Muscle layer of colon (tissue), 2 donors: Measurements from ENCODE around the gene OR1J2.
A peak's percentile ranks its signal among the peaks of the same experiment; 100 is the strongest.

Experiments used
- H3K27ac ChIP-seq: one replicate; pipeline ENCODE4 v1.7.0; 2013; ENCODE audit warnings: low read depth, mild to moderate bottlenecking, low read length, moderate library complexity
- H3K27me3 ChIP-seq, 2 donors: one replicate each; pipeline ENCODE4 v1.7.0; 2013; ENCODE audit warnings: low read length in 2 of 2, mild to moderate bottlenecking in 2 of 2; ENCODE audit not compliant: insufficient read depth in 2 of 2, control insufficient read depth in 1 of 2
- H3K36me3 ChIP-seq: one replicate; pipeline ENCODE4 v1.7.0; 2013; ENCODE audit warnings: mild to moderate bottlenecking, low read length; ENCODE audit not compliant: insufficient read depth
- H3K4me1 ChIP-seq: one replicate; pipeline ENCODE4 v1.7.0; 2013; ENCODE audit warnings: mild to moderate bottlenecking, low read length; ENCODE audit not compliant: insufficient read depth
- H3K4me3 ChIP-seq, 2 donors: one replicate each; pipeline ENCODE4 v1.7.0; 2013; ENCODE audit warnings: low read length in 2 of 2, low read depth in 1 of 2, mild to moderate bottlenecking in 1 of 2, moderate library complexity in 1 of 2
- H3K9ac ChIP-seq: one replicate; pipeline ENCODE4 v1.7.0; 2013; ENCODE audit warnings: low read length
- H3K9me3 ChIP-seq: one replicate; pipeline ENCODE4 v1.7.0; 2013; ENCODE audit warnings: mild to moderate bottlenecking, low read length
- donor health status: abdominal sarcoma.
- donor health status: Adenocarcinoma of cecum.

OR1J2 gene, protein sequence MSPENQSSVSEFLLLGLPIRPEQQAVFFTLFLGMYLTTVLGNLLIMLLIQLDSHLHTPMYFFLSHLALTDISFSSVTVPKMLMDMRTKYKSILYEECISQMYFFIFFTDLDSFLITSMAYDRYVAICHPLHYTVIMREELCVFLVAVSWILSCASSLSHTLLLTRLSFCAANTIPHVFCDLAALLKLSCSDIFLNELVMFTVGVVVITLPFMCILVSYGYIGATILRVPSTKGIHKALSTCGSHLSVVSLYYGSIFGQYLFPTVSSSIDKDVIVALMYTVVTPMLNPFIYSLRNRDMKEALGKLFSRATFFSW

GRCh38 chr9:122510502-122510901 lies at the start of gene OR1J2:
OR1J2 (plus strand) TSS chr9:122510802; CDS start chr9:122510802, 0 bp downstream.
- H3K9me3 ChIP-seq, result no peaks in the 10 kb centered on the region
- no peaks in the 10 kb centered on the region for H3K4me1 ChIP-seq
- no peak within 1 kb of the TSS for H3K4me3 ChIP-seq
- H3K9ac ChIP-seq, result no peak within 1 kb of the TSS
- H3K27ac ChIP-seq, result no peak within 1 kb of the TSS
- H3K27me3 ChIP-seq, result no peaks in the 10 kb centered on the region
- H3K36me3 ChIP-seq, result no peaks in the 10 kb centered on the region

DNA sequence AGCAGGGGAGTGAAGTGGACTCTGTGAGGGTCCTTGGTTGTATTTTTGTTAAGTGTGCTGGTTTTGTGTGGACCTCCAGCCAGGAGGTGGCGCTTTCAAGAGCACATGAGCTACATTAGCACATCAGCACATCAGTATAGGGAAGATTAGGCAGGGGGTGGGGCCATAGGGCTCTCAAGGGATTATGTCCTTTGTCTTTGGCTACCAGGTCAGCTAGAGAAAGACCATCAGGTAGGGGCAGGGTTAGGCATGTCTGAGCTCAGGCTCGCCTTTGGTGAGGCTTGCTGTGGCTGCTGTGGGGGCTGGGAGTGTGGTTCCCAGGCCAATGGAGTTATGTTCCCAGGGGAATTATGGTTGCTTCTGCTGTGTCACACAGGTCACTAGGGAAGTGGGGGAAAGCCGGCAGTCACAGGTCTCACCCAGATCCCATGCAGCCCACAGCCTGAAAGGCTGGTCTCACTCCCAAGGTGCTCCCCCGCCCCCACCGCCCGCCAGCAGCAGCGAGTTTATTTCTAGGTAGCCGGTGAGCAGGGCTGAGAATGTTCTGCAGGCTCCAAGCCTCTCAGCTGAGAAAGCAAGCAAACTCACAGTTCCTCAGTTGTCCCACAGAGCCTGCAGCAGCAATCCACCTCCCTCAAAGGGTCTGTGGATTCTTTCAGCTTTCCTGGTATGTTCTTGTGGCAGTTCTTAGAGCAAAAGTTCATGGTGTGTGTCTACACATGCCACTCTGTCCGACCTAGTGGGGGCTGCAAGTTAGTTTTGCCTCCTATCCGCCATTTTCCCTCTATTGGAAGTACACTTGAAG lies 46.6 kb upstream of the OR1J2 start:
- Histone ChIP-seq H3K36me3 (no peaks in the 10 kb centered on the region), H3K9ac (peak overlapping the region; percentile 31), H3K4me3 (peak overlapping the region in 1 of 2 donors; percentile 61), H3K27ac (no peak overlapping the region), H3K9me3 (no peaks in the 10 kb centered on the region), H3K4me1 (peaks cover 19% of the 10 kb centered on the region), H3K27me3 (no peaks in the 10 kb centered on the region)

- no peaks in the 10 kb centered on the region for H3K9me3 ChIP-seq
- no peaks in the 10 kb centered on the region for H3K36me3 ChIP-seq
- peaks cover 19% of the 10 kb centered on the region for H3K4me1 ChIP-seq
- H3K9ac ChIP-seq, result peak overlapping the region; percentile 31
- no peak overlapping the region for H3K27ac ChIP-seq
- peak overlapping the region in 1 of 2 donors; percentile 61 for H3K4me3 ChIP-seq
- no peaks in the 10 kb centered on the region for H3K27me3 ChIP-seq
Observed at GRCh38 chr9:122464633-122465567, 45.7 kb upstream of the OR1J2 start.

- H3K27ac ChIP-seq, result no peak overlapping the region
- no peaks in the 10 kb centered on the region for H3K9me3 ChIP-seq
- H3K4me1 ChIP-seq, result peaks cover 19% of the 10 kb centered on the region
- H3K4me3 ChIP-seq, result no peak overlapping the region
- no peaks in the 10 kb centered on the region for H3K36me3 ChIP-seq
- no peaks in the 10 kb centered on the region for H3K27me3 ChIP-seq
- no peak overlapping the region for H3K9ac ChIP-seq
Observed at GRCh38 chr9:122466456-122466855, 44.1 kb upstream of the OR1J2 start.

DNA sequence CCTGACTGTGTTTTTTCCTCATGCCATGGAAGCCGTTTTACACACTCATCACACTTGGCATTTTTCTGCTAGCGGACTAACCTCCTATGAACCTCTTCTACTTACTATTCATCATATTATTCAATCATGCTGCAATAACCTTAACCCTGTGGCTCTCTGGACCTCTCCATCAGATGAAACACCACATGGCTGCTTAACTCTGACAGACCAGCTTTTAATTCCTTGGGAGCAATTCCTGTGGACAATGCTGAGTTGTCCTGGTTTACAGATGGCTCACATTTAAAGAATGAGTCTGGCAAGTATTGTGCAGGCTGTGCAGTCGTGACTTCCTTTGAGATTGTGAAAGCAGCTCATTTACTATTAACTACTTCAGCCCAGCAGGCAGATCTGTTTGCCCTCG lies 41.9 kb upstream of the OR1J2 start:
- Histone ChIP-seq H3K4me1 (peaks cover 30% of the 10 kb centered on the region), H3K27me3 (no peaks in the 10 kb centered on the region), H3K9me3 (no peaks in the 10 kb centered on the region), H3K9ac (no peak overlapping the region), H3K36me3 (no peaks in the 10 kb centered on the region), H3K27ac (no peak overlapping the region), H3K4me3 (no peak overlapping the region)

DNA sequence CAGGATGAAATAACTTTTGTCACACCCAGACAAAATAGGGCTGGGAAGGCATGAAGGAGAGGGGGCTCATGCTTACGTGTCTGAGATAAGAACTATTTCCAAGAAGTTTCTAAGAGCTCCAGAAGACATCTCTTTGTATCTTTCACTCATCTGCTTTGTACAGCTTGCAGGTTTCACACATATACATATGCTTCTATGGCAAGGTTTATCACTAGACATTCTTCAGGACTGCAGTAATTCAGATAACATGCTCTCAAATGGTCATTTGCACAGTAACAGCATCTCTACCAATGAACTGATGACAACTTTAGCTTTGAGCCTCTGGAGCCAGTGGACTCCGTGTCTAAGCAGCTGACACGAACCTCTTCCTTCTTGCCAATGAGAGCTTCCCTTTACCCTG lies 36.0 kb upstream of the OR1J2 start:
- Histone ChIP-seq H3K36me3 (no peaks in the 10 kb centered on the region), H3K9me3 (no peaks in the 10 kb centered on the region), H3K27ac (no peak overlapping the region), H3K4me1 (peaks cover 11% of the 10 kb centered on the region), H3K27me3 (no peaks in the 10 kb centered on the region), H3K4me3 (no peak overlapping the region), H3K9ac (no peak overlapping the region)

DNA sequence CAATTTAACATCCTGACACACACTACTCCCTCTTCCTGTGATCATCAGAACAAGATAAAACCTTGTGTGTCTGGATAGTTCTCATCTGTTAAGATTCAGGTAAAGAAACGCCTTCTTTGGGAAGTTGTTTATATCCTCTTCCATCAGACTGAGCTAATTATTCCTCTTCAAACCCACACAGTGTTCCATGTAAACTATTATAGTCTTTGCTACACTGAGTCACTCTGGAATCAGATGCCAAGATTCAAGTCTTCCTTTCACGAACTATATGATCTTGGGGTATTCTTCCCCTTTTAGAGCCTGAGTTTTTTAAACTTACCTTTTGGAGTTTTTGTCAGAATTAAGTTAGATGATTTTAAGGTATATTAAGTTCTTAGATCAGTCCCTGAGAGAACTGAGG lies 34.9 kb upstream of the OR1J2 start:
- no peak overlapping the region for H3K4me3 ChIP-seq
- H3K9ac ChIP-seq, result no peak overlapping the region
- no peaks in the 10 kb centered on the region for H3K9me3 ChIP-seq
- no peak overlapping the region for H3K27ac ChIP-seq
- H3K27me3 ChIP-seq, result no peaks in the 10 kb centered on the region
- no peaks in the 10 kb centered on the region for H3K36me3 ChIP-seq
- H3K4me1 ChIP-seq, result peaks cover 11% of the 10 kb centered on the region

- Histone ChIP-seq H3K9me3 (no peaks in the 10 kb centered on the region), H3K4me3 (no peak overlapping the region)
Observed at GRCh38 chr9:122477346-122477745, 33.3 kb upstream of the OR1J2 start.

GRCh38 chr9:122477826-122478225 lies 32.8 kb upstream of the OR1J2 start, which contains the start of gene OR1J1:
OR1J1 (minus strand) TSS chr9:122477926; CDS start chr9:122477926, 0 bp downstream.
- Histone ChIP-seq H3K9ac (no peak within 1 kb of the TSS), H3K27me3 (no peaks in the 10 kb centered on the region), H3K4me3 (no peak within 1 kb of the TSS), H3K9me3 (no peaks in the 10 kb centered on the region), H3K27ac (no peak within 1 kb of the TSS), H3K36me3 (no peaks in the 10 kb centered on the region), H3K4me1 (no peaks in the 10 kb centered on the region)

More at GRCh38 chr9:122477346-122477745, 33.3 kb upstream of the OR1J2 start:
- Histone ChIP-seq H3K9ac (no peak overlapping the region), H3K27ac (no peak overlapping the region), H3K36me3 (no peaks in the 10 kb centered on the region), H3K4me1 (peaks cover 3% of the 10 kb centered on the region), H3K27me3 (no peaks in the 10 kb centered on the region)

- Histone ChIP-seq H3K9ac (no peak overlapping the region), H3K27ac (no peak overlapping the region), H3K4me1 (no peaks in the 10 kb centered on the region), H3K9me3 (no peaks in the 10 kb centered on the region), H3K27me3 (no peaks in the 10 kb centered on the region), H3K36me3 (no peaks in the 10 kb centered on the region), H3K4me3 (no peak overlapping the region)
Observed at GRCh38 chr9:122479062-122479461, 31.5 kb upstream of the OR1J2 start.

DNA sequence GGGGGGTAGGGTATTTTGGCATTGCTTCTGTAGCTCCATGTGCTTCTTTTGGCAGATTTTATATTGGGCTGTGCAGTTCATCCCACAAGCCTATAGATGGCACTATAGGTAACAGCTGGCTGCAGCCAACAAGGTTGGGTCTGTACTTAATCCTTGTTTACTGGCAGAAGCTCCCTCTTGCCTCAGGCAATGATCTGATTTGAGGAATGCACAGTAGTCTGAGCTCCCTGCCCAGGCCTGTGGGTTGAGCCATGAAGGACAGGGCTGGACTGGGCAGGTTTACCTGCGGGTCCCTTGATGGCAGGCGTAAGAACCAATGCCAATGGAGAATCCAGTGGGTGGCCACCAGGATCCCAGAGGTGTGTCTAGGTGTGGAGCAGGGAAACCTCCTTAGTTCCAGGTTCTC lies 11.7 kb upstream of the OR1J2 start:
- no peak overlapping the region for H3K27ac ChIP-seq
- no peaks in the 10 kb centered on the region for H3K4me1 ChIP-seq
- H3K36me3 ChIP-seq, result no peaks in the 10 kb centered on the region
- H3K4me3 ChIP-seq, result no peak overlapping the region
- H3K27me3 ChIP-seq, result no peaks in the 10 kb centered on the region
- H3K9me3 ChIP-seq, result no peaks in the 10 kb centered on the region
- no peak overlapping the region for H3K9ac ChIP-seq
